ENCODE measurements around the gene LAMA2.

Gene LAMA2

GRCh38 chr6:129297592-129297991 lies 414.7 kb downstream of the LAMA2 start:
- in situ Hi-C loops (cut with HindIII; ENCODE audit: low pct_ligation_motif_present, low pct_unique_long_range_greater_than_20kb, low sequenced_read_pairs), result no loop called here
- no peak for DNase-seq

- in situ Hi-C loops (cut with HindIII; ENCODE audit: low pct_ligation_motif_present, low pct_unique_long_range_greater_than_20kb, low sequenced_read_pairs), result no loop called here
- no peak for DNase-seq
Measured at GRCh38 chr6:129302671-129303070, 419.7 kb downstream of the LAMA2 start.

GRCh38 chr6:129306826-129307225 lies 423.9 kb downstream of the LAMA2 start:
- in situ Hi-C loops (cut with HindIII; ENCODE audit: low pct_ligation_motif_present, low pct_unique_long_range_greater_than_20kb, low sequenced_read_pairs), result no loop called here
- DNase-seq, result no peak

- in situ Hi-C loops (cut with HindIII; ENCODE audit: low pct_ligation_motif_present, low pct_unique_long_range_greater_than_20kb, low sequenced_read_pairs), result no loop called here
- no peak for DNase-seq
Measured at GRCh38 chr6:129307845-129308244, 424.9 kb downstream of the LAMA2 start.

- no peak for DNase-seq
- in situ Hi-C loops (cut with HindIII; ENCODE audit: low pct_ligation_motif_present, low pct_unique_long_range_greater_than_20kb, low sequenced_read_pairs), result no loop called here
Measured at GRCh38 chr6:129309154-129309553, 426.2 kb downstream of the LAMA2 start.

GRCh38 chr6:129312880-129313279 lies 429.9 kb downstream of the LAMA2 start:
- in situ Hi-C loops (cut with HindIII; ENCODE audit: low pct_ligation_motif_present, low pct_unique_long_range_greater_than_20kb, low sequenced_read_pairs), result no loop called here
- peak; percentile 24 for DNase-seq

DNA sequence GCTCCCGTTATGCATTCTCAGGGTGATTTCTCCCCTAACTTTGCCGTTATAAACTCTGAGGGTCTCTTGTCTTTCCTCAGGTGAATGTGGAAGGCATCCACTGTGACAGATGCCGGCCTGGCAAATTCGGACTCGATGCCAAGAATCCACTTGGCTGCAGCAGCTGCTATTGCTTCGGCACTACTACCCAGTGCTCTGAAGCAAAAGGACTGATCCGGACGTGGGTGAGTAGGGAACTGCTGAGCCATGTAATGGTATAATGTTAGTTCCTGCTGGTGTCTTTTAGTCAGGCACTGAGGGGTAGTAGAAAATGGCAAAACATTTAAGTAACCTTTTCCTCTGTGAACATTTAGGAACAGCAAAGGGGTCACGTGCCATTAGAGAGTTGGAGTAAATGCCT lies 431.6 kb downstream of the LAMA2 start:
- in situ Hi-C loops (cut with HindIII; ENCODE audit: low pct_ligation_motif_present, low pct_unique_long_range_greater_than_20kb, low sequenced_read_pairs), result no loop called here
- peak; percentile 17 for DNase-seq

DNA sequence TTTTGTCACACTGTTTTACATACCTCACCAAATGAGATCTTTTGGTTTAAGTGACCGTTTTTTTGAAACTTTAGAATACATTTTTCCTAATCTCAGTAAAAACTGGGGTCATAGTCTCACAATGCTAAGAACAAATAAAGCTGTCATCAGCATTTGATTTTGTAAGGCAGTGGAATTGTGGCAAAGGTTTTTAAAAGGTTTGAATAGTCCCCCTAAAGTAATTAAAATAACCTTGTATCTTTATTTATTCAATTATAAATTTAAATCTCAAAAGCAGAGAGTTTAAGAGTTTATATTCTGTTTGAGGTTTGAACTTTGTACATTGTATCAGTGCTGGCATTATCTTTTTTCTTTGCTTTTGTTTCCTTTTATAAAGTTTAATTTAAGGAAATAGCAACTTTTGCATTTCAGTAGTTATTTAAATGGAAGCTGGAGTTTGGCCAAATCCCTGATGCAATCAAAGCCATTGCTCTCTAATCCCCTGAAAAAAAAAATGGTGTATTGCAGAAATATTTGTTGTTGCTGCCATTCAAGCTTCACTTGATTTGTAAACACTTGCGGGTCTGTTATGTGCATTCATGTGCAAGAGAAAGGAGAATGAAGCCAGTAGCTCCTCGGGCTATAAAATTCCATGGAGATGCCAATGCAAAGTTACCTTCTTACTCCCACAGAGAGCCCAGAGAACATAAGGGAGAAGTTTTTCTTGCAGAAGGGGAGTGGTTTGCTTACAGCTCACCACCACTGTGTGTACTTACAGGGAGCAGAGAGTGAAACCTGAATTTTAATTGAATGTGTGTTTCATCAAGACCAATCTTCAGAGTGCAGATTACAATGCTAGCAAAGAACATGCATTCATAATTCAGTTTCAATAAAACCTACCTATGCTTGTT lies 435.2 kb downstream of the LAMA2 start:
- in situ Hi-C loops (cut with HindIII; ENCODE audit: low pct_ligation_motif_present, low pct_unique_long_range_greater_than_20kb, low sequenced_read_pairs), result no loop called here
- no peak for DNase-seq

DNA sequence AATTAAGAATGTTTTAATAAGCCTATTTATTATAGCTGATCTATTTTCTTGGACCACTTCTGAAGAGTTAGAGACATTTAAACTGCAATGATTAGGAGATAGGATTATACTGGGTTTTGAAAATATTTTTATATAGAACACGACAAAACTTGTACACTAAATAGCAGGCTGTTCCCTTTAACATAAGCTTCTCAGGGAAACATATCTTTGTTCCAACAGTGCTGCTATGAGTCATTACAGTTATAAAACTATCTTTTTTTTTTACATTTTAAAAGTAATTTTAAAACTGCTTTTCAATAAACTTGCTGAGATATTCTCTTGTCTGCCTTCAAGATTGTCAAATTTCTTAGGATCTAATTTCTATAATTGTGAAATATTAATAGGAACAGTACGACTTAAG lies 438.0 kb downstream of the LAMA2 start:
- in situ Hi-C loops (cut with HindIII; ENCODE audit: low pct_ligation_motif_present, low pct_unique_long_range_greater_than_20kb, low sequenced_read_pairs), result no loop called here
- DNase-seq, result no peak

GRCh38 chr6:129321303-129321702 lies 438.4 kb downstream of the LAMA2 start:
- in situ Hi-C loops (cut with HindIII; ENCODE audit: low pct_ligation_motif_present, low pct_unique_long_range_greater_than_20kb, low sequenced_read_pairs), result no loop called here
- no peak for DNase-seq

DNA sequence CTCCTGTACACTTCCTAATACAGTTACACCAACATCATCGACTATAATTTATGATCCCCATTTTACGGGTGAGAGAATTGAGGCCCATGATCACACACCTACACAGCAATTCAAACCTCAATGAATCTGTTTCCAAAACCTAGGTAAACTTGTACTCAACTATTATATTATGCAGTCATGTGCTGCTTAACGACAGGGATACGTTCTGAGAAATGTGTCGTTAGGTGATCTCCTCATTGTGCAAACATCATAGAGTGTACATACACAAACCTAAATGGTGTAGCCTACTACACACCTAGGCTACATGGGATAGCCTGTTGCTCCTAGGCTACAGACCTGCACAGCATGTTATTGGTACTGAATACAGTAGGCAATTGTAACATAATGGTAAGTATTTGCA lies 441.4 kb downstream of the LAMA2 start:
- no peak for DNase-seq
- in situ Hi-C loops (cut with HindIII; ENCODE audit: low pct_ligation_motif_present, low pct_unique_long_range_greater_than_20kb, low sequenced_read_pairs), result no loop called here

DNA sequence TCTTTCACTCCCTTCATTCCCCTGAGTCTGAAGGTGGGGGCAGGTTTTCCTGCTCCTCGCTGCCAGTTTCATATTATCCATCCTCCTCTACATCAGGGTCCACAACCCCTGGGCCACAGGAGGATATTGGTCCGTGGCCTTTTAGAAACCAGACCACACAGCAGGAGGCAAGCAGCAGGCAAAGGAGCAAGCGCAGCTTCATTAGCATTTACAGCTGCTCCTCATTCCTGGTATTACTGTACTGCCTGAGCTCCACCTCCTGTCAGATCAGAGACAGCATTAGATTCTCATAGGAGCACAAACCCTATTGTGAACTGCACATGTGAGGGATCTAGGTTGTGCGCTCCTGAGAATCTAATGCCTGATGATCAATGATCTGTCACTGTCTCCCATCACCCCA lies 446.7 kb downstream of the LAMA2 start:
- in situ Hi-C loops (cut with HindIII; ENCODE audit: low pct_ligation_motif_present, low pct_unique_long_range_greater_than_20kb, low sequenced_read_pairs), result no loop called here
- DNase-seq, result no peak

DNA sequence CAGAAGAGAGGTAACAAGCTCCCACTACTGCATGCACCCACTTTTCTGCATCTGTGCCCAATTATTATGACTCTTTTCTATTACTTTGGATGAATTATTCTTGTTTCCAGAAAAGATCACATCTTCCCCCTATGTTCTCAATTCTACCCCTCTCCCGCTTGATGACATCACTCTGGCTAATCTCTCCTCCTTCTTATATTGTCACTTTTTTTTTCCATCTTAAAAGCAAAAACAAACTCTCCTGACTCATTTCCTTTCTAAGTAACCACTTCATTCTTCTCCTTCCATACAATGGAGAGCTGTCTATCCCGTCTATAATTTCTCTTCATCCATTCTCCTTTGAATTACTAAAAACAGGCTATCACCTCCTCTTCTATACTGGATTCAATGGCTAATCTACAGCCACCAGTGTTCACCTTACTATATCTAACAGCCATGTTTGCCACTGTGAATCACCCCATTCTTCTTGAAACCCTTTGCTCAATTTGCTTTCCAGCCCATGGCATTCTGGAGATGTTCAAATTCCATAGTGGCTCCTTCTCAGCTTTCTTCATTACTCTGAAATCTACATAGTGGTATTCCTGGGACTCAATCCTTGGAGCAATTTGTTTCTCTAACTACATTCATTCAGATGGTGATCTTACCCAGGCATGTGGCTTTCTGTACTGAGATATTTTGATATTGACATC lies 448.7 kb downstream of the LAMA2 start:
- no peak for DNase-seq
- in situ Hi-C loops (cut with HindIII; ENCODE audit: low pct_ligation_motif_present, low pct_unique_long_range_greater_than_20kb, low sequenced_read_pairs), result no loop called here

GRCh38 chr6:129335792-129336191 lies 452.9 kb downstream of the LAMA2 start:
- no peak for DNase-seq
- in situ Hi-C loops (cut with HindIII; ENCODE audit: low pct_ligation_motif_present, low pct_unique_long_range_greater_than_20kb, low sequenced_read_pairs), result no loop called here

DNA sequence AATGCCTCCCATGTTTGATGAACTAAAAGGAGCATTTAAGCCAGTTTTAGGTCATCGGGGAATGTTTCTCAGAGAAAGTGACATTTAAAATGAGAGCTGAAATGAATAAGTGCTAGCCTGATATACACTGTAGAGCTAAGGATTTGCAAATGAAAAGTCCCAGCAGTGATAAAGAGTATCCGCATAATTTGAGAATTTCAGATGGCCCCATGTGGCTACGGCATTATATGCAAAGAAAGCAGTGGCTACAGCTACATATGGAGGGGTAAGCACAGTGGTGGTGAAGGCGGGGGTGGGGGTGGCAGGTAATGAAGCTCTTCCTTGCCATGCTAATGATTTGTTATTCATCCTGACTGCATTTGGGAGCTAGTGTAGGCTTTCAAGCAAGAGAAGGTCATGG lies 455.7 kb downstream of the LAMA2 start:
- in situ Hi-C loops (cut with HindIII; ENCODE audit: low pct_ligation_motif_present, low pct_unique_long_range_greater_than_20kb, low sequenced_read_pairs), result no loop called here
- DNase-seq, result no peak

- in situ Hi-C loops (cut with HindIII; ENCODE audit: low pct_ligation_motif_present, low pct_unique_long_range_greater_than_20kb, low sequenced_read_pairs), result no loop called here
- DNase-seq, result no peak
Measured at GRCh38 chr6:129340983-129341382, 458.0 kb downstream of the LAMA2 start.

GRCh38 chr6:129342243-129342642 lies 459.3 kb downstream of the LAMA2 start:
- in situ Hi-C loops (cut with HindIII; ENCODE audit: low pct_ligation_motif_present, low pct_unique_long_range_greater_than_20kb, low sequenced_read_pairs), result no loop called here
- no peak for DNase-seq

DNA sequence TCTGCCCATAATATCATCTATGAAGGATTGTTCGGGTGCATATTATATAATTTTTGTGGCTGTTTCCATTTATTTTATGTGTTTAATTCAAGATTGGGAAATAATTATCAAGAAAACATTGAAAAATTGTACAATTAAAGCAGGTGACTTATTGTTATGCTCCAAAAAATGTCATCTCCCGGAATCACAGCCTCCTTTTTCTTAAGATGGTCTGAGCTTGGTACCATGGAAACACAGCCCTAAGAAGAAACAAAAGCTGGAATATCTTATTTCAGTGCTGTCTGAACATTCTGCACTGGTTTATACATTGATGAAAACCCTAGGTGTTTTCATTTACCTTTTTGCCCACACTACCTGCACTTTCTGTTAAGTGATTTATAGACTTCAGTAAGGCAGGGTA lies 459.9 kb downstream of the LAMA2 start:
- DNase-seq, result no peak
- in situ Hi-C loops (cut with HindIII; ENCODE audit: low pct_ligation_motif_present, low pct_unique_long_range_greater_than_20kb, low sequenced_read_pairs), result no loop called here

- in situ Hi-C loops (cut with HindIII; ENCODE audit: low pct_ligation_motif_present, low pct_unique_long_range_greater_than_20kb, low sequenced_read_pairs), result no loop called here
Measured at GRCh38 chr6:129344379-129344778, 461.4 kb downstream of the LAMA2 start.

DNA sequence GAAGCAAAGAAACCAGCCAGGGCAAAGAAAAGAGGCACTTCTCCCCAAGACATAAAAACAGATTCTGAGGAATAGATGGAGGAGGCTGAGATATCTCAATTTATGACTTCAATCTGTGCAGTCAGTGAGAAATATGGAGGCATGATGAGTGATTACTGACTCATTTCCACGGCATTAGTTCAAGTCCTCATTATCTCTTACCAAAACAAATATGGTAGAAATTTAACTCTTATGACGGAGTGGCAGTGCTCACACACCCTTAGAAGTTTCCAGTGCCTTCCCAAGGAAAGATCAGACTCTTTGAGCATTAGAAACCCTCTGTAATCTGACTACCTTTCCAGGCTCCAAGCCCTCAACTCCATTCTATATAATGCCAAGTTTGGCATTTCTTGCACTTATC lies 463.0 kb downstream of the LAMA2 start:
- no peak for DNase-seq
- in situ Hi-C loops (cut with HindIII; ENCODE audit: low pct_ligation_motif_present, low pct_unique_long_range_greater_than_20kb, low sequenced_read_pairs), result no loop called here

More at GRCh38 chr6:129344379-129344778, 461.4 kb downstream of the LAMA2 start:
- DNase-seq, result no peak
